ENCODE results near the gene DHRS4L2.
"Not testable (repeated sequence)": the region's sequence is repeated elsewhere in the genome, so short reads cannot be mapped to it uniquely, and the experiment has no call there.

Gene DHRS4L2

DNA sequence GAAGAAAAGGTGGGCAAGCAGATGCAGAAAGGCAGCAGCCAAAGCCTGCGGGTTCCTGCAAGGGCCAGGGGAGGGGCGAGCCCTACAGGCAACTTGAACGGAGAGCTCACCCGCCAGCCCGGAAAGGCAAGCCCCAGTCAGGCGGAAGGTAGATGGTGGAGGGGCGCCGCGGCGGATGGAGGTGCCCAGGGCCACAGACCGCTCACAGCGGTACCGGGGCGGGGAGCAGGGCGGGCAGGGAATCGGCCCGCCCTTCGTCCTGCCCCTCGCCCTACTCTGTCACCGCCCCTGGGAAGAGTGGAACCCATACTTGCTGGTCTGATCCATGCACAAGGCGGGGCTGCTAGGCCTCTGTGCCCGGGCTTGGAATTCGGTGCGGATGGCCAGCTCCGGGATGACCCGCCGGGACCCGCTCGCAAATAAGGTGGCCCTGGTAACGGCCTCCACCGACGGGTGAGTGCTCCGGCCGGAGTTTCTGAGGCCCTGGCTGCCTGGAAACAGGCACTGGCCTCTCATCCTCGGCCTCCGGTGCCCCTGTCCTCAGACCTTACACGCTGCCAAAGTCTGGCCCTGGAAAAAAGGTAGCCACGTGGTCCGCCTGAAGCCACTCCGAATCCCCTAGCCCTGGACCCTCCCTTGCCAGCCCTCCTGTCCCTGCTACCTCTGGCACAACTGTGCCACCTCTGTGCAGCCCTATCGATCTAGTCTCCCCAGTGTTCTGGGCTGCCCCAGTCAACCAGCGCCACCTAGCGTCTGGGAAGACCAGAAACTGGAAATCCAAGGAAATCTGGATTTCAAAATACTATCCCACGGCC lies 35.1 kb upstream of the DHRS4L2 start, which contains the start of gene DHRS4:
DHRS4 (plus strand) TSS at position 307 of the 815 bp plus-strand sequence; CDS start at position 326, 19 bp downstream.
- Histone ChIP-seq H3K9ac (ENCODE audit: low read depth in 1 of 2, low read length in 2 of 2) (peak within 1 kb of the TSS; percentile 87 to 90), H3K36me3 (ENCODE audit: control insufficient read depth in 2 of 2, insufficient read depth in 2 of 2, low read length in 2 of 2) (peaks cover 0 to 3% of the 10 kb centered on the region in 2 donors), H3K9me3 (ENCODE audit: control insufficient read depth in 2 of 2, low read length in 2 of 2) (no peaks in the 10 kb centered on the region), H3K27me3 (ENCODE audit: control insufficient read depth in 2 of 2, insufficient read depth in 2 of 2, low read length in 2 of 2) (no peaks in the 10 kb centered on the region), H3K4me1 (ENCODE audit: control insufficient read depth in 2 of 2, insufficient read depth in 2 of 2, low read length in 2 of 2) (peaks cover 9 to 17% of the 10 kb centered on the region in 2 donors), H3K4me3 (ENCODE audit: low read length in 2 of 2) (peak within 1 kb of the TSS; percentile 89 to 99), H3K27ac (ENCODE audit: low read depth in 2 of 2, low read length in 2 of 2) (peak within 1 kb of the TSS; percentile 70 to 92)

DNA sequence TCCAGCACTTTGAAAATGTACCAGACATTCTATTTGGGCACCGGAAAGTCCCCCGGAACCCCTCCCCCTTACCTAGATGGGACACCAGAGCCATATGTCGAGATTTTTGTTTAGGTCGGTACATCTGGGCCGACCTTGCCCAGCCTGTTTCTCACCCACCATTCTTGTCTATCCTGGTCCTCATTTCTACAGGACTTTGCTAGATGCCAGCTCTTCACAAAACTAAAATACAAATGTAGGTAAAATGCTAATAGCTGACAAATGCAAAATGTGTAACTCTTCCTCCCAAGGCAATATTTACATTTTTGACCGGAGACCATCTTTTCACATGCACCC lies 34.5 kb upstream of the DHRS4L2 start:
- H3K9me3 ChIP-seq (ENCODE audit: control insufficient read depth in 2 of 2, low read length in 2 of 2); H3K27me3 ChIP-seq (ENCODE audit: control insufficient read depth in 2 of 2, insufficient read depth in 2 of 2, low read length in 2 of 2); H3K36me3 ChIP-seq (ENCODE audit: control insufficient read depth in 2 of 2, insufficient read depth in 2 of 2, low read length in 2 of 2): not testable (repeated sequence)
- Histone ChIP-seq H3K4me1 (ENCODE audit: control insufficient read depth in 2 of 2, insufficient read depth in 2 of 2, low read length in 2 of 2) (peaks cover 9 to 17% of the 10 kb centered on the region in 2 donors), H3K4me3 (ENCODE audit: low read length in 2 of 2) (peak overlapping the region; percentile 89 to 99), H3K27ac (ENCODE audit: low read depth in 2 of 2, low read length in 2 of 2) (peak overlapping the region; percentile 70 to 92), H3K9ac (ENCODE audit: low read depth in 1 of 2, low read length in 2 of 2) (peak overlapping the region; percentile 87 to 90)

- Histone ChIP-seq H3K4me1 (ENCODE audit: control insufficient read depth in 2 of 2, insufficient read depth in 2 of 2, low read length in 2 of 2) (peaks cover 9 to 17% of the 10 kb centered on the region in 2 donors), H3K4me3 (ENCODE audit: low read length in 2 of 2) (peak overlapping the region in 1 of 2 donors; percentile 89)
- not testable (repeated sequence) for H3K36me3 ChIP-seq (ENCODE audit: control insufficient read depth in 2 of 2, insufficient read depth in 2 of 2, low read length in 2 of 2); H3K9ac ChIP-seq (ENCODE audit: low read depth in 1 of 2, low read length in 2 of 2); H3K9me3 ChIP-seq (ENCODE audit: control insufficient read depth in 2 of 2, low read length in 2 of 2); H3K27me3 ChIP-seq (ENCODE audit: control insufficient read depth in 2 of 2, insufficient read depth in 2 of 2, low read length in 2 of 2); H3K27ac ChIP-seq (ENCODE audit: low read depth in 2 of 2, low read length in 2 of 2)
Measured at GRCh38 chr14:23954965-23955364, 33.8 kb upstream of the DHRS4L2 start.

DNA sequence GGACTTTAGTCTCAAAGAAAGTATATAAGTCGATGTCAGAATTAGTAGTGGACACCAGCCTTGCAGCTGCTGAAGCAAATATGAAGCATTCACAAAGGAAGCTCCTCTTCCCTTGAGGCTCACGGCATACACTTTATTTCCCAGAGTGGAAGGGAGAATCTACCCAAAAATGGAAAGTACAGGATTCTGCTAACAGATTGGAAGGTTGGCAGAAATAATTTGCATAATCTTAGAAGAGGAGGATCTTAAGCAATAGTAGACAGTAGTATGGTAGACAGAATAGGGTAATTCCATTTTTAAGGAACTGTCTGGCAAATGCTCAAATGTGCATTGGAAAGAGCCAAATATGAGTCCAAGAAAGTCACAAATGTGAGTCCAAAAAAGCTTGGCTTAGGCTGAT lies 32.9 kb upstream of the DHRS4L2 start:
- H3K4me1 ChIP-seq (ENCODE audit: control insufficient read depth in 2 of 2, insufficient read depth in 2 of 2, low read length in 2 of 2): peaks cover 9 to 17% of the 10 kb centered on the region in 2 donors
- H3K9ac ChIP-seq (ENCODE audit: low read depth in 1 of 2, low read length in 2 of 2); H3K27ac ChIP-seq (ENCODE audit: low read depth in 2 of 2, low read length in 2 of 2); H3K9me3 ChIP-seq (ENCODE audit: control insufficient read depth in 2 of 2, low read length in 2 of 2); H3K4me3 ChIP-seq (ENCODE audit: low read length in 2 of 2); H3K36me3 ChIP-seq (ENCODE audit: control insufficient read depth in 2 of 2, insufficient read depth in 2 of 2, low read length in 2 of 2); H3K27me3 ChIP-seq (ENCODE audit: control insufficient read depth in 2 of 2, insufficient read depth in 2 of 2, low read length in 2 of 2): not testable (repeated sequence)

DNA sequence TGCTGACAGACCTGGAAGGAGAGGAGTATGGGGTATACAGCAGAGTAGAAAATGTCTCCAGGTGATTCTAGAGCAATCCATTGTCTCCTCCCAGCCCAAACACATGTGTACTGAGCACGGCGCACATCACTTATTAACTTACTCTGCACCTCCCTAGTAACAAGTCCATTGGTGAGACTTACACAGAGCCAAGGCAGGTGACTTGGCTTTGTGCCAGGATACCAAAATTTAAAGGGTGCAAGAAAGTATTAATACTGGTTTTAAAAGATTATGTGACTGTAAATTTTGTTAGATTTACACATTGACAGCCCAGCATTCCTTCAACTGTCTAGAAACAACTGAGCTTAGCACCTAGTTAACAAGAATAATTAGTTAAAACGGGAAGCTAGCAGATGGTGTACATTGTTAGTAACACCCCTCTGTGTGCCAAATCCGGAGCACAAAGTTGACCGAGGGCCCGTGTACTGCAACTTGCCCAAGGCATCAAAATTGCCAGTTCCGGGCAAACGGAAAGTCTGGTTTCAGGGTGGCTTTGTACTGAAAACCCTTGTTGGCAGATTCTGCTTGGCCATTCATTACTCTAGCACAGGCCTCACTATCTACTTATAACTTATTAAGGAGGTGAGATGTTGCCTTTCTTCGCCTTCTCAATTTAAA lies 30.7 kb upstream of the DHRS4L2 start:
- not testable (repeated sequence) for H3K9ac ChIP-seq (ENCODE audit: low read depth in 1 of 2, low read length in 2 of 2); H3K9me3 ChIP-seq (ENCODE audit: control insufficient read depth in 2 of 2, low read length in 2 of 2); H3K27ac ChIP-seq (ENCODE audit: low read depth in 2 of 2, low read length in 2 of 2); H3K4me3 ChIP-seq (ENCODE audit: low read length in 2 of 2); H3K36me3 ChIP-seq (ENCODE audit: control insufficient read depth in 2 of 2, insufficient read depth in 2 of 2, low read length in 2 of 2); H3K27me3 ChIP-seq (ENCODE audit: control insufficient read depth in 2 of 2, insufficient read depth in 2 of 2, low read length in 2 of 2)
- peaks cover 7 to 14% of the 10 kb centered on the region in 2 donors for H3K4me1 ChIP-seq (ENCODE audit: control insufficient read depth in 2 of 2, insufficient read depth in 2 of 2, low read length in 2 of 2)

DNA sequence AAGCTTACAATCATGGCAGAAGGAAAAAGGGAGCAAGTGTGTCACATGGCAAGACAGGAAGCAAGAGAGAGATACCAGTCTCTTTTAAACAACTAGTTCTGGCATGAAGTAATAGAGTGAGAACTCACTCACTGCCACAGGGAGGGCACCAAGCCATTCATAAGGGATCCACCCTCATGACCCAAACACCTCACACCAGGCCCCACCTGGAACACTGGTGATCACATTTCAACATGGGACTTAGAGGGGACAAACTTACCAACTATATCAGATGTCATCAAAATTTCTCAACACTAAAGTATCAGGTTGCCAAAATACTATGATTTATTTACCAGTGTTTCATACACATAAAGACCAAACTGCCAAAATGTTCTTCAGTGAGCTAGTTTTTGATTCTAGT lies 27.8 kb upstream of the DHRS4L2 start:
- not testable (repeated sequence) for H3K27ac ChIP-seq (ENCODE audit: low read depth in 2 of 2, low read length in 2 of 2); H3K27me3 ChIP-seq (ENCODE audit: control insufficient read depth in 2 of 2, insufficient read depth in 2 of 2, low read length in 2 of 2)

DNA sequence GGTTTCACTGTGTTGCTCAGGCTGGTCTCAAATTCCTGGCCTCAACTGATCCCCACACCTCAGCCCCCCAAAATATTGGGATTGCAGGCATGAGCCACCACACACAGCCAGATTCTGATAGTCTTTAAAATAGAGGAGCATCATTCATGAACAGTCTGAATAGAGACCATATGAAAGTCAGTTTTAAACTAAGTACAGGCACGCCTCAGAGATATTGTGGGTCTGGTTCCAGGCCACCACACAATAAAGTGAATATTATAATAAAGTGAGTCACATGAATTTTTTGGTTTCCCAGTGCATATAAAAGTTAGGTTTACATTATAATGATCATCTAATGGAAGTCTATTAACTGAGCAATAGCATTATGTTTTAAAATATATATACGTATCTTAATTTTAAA lies 27.0 kb upstream of the DHRS4L2 start:
- not testable (repeated sequence) for H3K36me3 ChIP-seq (ENCODE audit: control insufficient read depth in 2 of 2, insufficient read depth in 2 of 2, low read length in 2 of 2); H3K9ac ChIP-seq (ENCODE audit: low read depth in 1 of 2, low read length in 2 of 2); H3K4me3 ChIP-seq (ENCODE audit: low read length in 2 of 2); H3K4me1 ChIP-seq (ENCODE audit: control insufficient read depth in 2 of 2, insufficient read depth in 2 of 2, low read length in 2 of 2); H3K27me3 ChIP-seq (ENCODE audit: control insufficient read depth in 2 of 2, insufficient read depth in 2 of 2, low read length in 2 of 2); H3K27ac ChIP-seq (ENCODE audit: low read depth in 2 of 2, low read length in 2 of 2); H3K9me3 ChIP-seq (ENCODE audit: control insufficient read depth in 2 of 2, low read length in 2 of 2)

More for the DNA sequence above, 27.8 kb upstream of the DHRS4L2 start:
- not testable (repeated sequence) for H3K36me3 ChIP-seq (ENCODE audit: control insufficient read depth in 2 of 2, insufficient read depth in 2 of 2, low read length in 2 of 2); H3K9me3 ChIP-seq (ENCODE audit: control insufficient read depth in 2 of 2, low read length in 2 of 2); H3K4me1 ChIP-seq (ENCODE audit: control insufficient read depth in 2 of 2, insufficient read depth in 2 of 2, low read length in 2 of 2); H3K9ac ChIP-seq (ENCODE audit: low read depth in 1 of 2, low read length in 2 of 2); H3K4me3 ChIP-seq (ENCODE audit: low read length in 2 of 2)

DNA sequence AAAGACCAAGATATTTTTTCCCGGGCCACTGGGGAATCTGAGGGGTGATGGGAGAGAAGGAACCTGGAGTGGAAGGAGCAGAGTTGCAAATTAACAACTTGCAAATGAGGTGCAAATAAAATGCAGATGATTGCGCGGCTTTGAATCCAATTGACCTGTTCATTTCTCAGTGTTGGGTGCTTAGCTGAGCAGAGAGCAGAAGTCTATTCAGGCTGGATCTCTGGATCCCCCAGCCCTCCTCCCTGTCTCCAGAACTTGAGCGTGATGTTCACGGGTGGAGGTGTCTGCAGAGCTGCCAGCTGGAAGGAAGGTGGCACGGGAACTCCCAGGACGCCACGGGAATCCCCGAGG lies 19.6 kb upstream of the DHRS4L2 start:
- not testable (repeated sequence) for H3K27me3 ChIP-seq (ENCODE audit: control insufficient read depth in 2 of 2, insufficient read depth in 2 of 2, low read length in 2 of 2); H3K4me1 ChIP-seq (ENCODE audit: control insufficient read depth in 2 of 2, insufficient read depth in 2 of 2, low read length in 2 of 2); H3K36me3 ChIP-seq (ENCODE audit: control insufficient read depth in 2 of 2, insufficient read depth in 2 of 2, low read length in 2 of 2); H3K27ac ChIP-seq (ENCODE audit: low read depth in 2 of 2, low read length in 2 of 2); H3K4me3 ChIP-seq (ENCODE audit: low read length in 2 of 2); H3K9me3 ChIP-seq (ENCODE audit: control insufficient read depth in 2 of 2, low read length in 2 of 2); H3K9ac ChIP-seq (ENCODE audit: low read depth in 1 of 2, low read length in 2 of 2)

DNA sequence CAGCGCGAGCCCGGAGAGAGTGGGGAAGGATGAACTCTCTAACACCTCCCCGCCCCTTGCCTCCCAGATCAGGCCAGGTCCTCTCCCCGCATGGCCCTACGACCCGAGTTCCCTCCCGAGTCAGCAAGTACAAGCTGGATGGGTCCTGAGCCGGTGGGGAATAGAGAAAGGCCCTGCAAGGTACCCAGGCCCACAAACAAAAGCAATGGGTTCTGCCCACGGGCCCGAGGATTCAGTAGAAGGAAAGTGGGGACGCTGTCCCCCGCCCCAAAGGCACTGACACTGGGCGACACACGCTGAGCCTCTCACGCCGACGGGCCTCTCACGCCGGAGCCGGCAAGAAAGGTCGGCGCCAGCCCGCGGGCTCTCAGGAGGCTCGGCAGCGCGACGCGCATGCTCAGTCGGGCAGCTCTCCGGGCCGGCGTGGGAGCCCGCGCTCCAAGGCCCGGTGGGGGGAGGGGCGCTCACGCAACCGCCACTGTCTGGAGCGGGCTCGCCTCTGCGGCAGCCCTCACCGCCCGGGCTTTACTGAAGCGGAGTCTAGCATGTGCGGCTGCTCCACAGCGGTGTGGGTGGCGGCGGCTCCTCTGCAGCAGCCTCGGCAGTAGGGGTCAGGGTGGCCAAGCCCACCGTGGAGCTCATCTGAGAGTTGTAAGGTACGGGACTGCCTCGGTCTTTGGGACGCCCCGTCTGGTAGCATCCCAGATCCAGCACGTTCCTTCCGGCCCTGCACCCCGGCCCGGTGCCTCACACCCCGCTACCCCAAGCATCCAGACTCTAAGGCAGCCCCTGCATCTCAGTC lies 19.0 kb upstream of the DHRS4L2 start:
- Histone ChIP-seq H3K9ac (ENCODE audit: low read depth in 1 of 2, low read length in 2 of 2) (peak overlapping the region in 1 of 2 donors; percentile 57), H3K4me3 (ENCODE audit: low read length in 2 of 2) (peak overlapping the region; percentile 35 to 37)
- H3K27ac ChIP-seq (ENCODE audit: low read depth in 2 of 2, low read length in 2 of 2); H3K27me3 ChIP-seq (ENCODE audit: control insufficient read depth in 2 of 2, insufficient read depth in 2 of 2, low read length in 2 of 2); H3K36me3 ChIP-seq (ENCODE audit: control insufficient read depth in 2 of 2, insufficient read depth in 2 of 2, low read length in 2 of 2); H3K4me1 ChIP-seq (ENCODE audit: control insufficient read depth in 2 of 2, insufficient read depth in 2 of 2, low read length in 2 of 2); H3K9me3 ChIP-seq (ENCODE audit: control insufficient read depth in 2 of 2, low read length in 2 of 2): not testable (repeated sequence)

- not testable (repeated sequence) for H3K4me3 ChIP-seq (ENCODE audit: low read length in 2 of 2); H3K4me1 ChIP-seq (ENCODE audit: control insufficient read depth in 2 of 2, insufficient read depth in 2 of 2, low read length in 2 of 2); H3K27me3 ChIP-seq (ENCODE audit: control insufficient read depth in 2 of 2, insufficient read depth in 2 of 2, low read length in 2 of 2); H3K9ac ChIP-seq (ENCODE audit: low read depth in 1 of 2, low read length in 2 of 2); H3K27ac ChIP-seq (ENCODE audit: low read depth in 2 of 2, low read length in 2 of 2); H3K9me3 ChIP-seq (ENCODE audit: control insufficient read depth in 2 of 2, low read length in 2 of 2); H3K36me3 ChIP-seq (ENCODE audit: control insufficient read depth in 2 of 2, insufficient read depth in 2 of 2, low read length in 2 of 2)
Measured at GRCh38 chr14:23970283-23970659, 18.5 kb upstream of the DHRS4L2 start.

Measured in mucosa of rectum (tissue), 2 donors.